SK-N-MC (cell line): ENCODE data around the gene S100A5.

Experiments used
- EZH2 ChIP-seq: fragments of 200-600 bp; sonication (generic); IDR thresholded peaks from one replicate; pipeline ENCODE4 v1.6.1; 2017; ENCODE audit warnings: antibody characterized with exemption
- POLR2AphosphoS5 ChIP-seq: IDR thresholded peaks from 2 replicates; pipeline ENCODE4 v1.6.1; 2012; ENCODE audit warnings: mild to moderate bottlenecking, low read depth, low read length, borderline replicate concordance

- TF ChIP-seq EZH2 (no peak), POLR2AphosphoS5 (no peak)
Measured at GRCh38 chr1:153535242-153536011, 5.3 kb downstream of the S100A5 start, which contains the start of gene S100A6.
